ENCODE results near the gene CPXM1.
"Not testable (repeated sequence)": the region's sequence is repeated elsewhere in the genome, so short reads cannot be mapped to it uniquely, and the experiment has no call there.

Gene CPXM1

GRCh38 chr20:2836035-2836434, 35.6 kb upstream of the CPXM1 start:
- POLR2A ChIA-PET: no interaction called here

DNA sequence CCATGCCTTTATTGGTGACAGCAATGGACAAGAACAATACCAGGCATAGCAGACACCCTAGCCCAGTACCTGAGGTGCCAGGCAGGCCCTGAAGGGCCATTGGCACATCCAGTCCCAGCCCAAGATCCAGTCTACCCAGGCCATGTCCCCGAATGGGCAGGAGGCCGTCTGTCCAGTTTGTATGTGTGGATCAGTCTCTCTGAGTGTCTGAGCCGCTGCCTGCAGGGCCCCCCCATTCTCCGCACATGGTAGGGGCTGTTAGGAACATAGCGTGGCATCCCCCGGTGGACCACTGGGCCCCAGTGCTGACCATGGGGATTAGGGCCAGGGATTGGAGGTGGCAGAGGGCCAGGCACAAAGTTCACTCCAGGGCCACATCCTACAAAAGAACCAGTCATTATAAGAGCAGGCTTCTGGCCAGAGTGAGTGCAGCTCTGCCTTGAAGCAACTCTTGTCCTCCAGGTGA, 34.9 kb upstream of the CPXM1 start:
- DNase-seq (ENCODE audit: extremely low spot score): no peak
- no peak for TF ChIP-seq CTCF (IDR thresholded peaks at IDR 0.05; ENCODE audit: control extremely low read depth, extremely low read depth, low read depth, missing control alignments)
- ChIA-PET POLR2A (no interaction called here), CTCF (no interaction called here)

More at GRCh38 chr20:2836035-2836434, 35.6 kb upstream of the CPXM1 start:
- CTCF ChIA-PET: interaction anchor here (1.0 kb wide), 1 partner anchor 16 kb away, joined by 4 read pairs; no protein-coding TSS in a partner anchor
- no peak for DNase-seq (ENCODE audit: extremely low spot score)
- no peak for TF ChIP-seq CTCF (IDR thresholded peaks at IDR 0.05; ENCODE audit: control extremely low read depth, extremely low read depth, low read depth, missing control alignments)

DNA sequence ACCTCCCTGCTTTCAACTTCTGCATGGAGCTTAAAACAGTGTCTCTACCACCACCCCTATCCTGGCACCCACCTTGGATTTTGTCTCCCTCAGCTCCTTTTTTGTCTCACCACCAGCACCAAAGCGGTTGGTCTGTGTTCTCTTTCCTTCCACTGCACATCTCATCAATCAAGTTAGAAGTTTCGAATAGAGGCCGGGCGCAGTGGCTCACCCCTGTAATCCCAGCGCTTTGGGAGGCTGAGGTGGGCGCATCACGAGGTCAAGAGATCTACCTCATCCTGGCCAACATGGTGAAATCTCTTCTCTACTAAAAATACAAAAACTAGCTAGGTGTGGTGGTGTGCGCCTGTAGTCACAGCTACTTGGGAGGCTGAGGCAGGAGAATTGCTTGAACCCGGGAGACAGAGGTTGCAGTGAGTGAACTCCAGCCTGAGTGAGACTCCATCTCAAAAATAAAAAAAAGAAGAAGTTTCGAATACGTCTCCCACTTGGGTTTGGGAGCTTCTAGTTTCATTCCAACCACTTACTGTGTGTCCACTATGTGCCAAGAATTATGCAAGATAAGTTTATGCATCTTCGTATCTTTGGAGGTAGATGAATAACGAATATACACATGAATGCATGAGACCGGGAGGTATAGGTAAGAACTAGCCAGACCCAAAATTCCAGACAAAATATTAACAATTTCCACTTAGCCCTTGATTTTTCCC, 34.1 kb upstream of the CPXM1 start:
- POLR2A ChIA-PET: no interaction called here
- no peak for TF ChIP-seq CTCF (IDR thresholded peaks at IDR 0.05; ENCODE audit: control extremely low read depth, extremely low read depth, low read depth, missing control alignments)
- no peak for DNase-seq (ENCODE audit: extremely low spot score)

GRCh38 chr20:2833761-2834160, 33.3 kb upstream of the CPXM1 start:
- ChIA-PET CTCF (interaction anchor here (1.6 kb wide), 1 partner anchor 17 kb away, joined by 3 read pairs; the partner anchor contains the start of gene TMEM239), POLR2A (no interaction called here)
- no peak for DNase-seq (ENCODE audit: extremely low spot score)
- no peak for TF ChIP-seq CTCF (IDR thresholded peaks at IDR 0.05; ENCODE audit: control extremely low read depth, extremely low read depth, low read depth, missing control alignments)

More for the DNA sequence above, 34.1 kb upstream of the CPXM1 start:
- CTCF ChIA-PET: interaction anchor here (0.6 to 1.6 kb wide), 2 partner anchors 18 to 482 kb away, joined by 3 read pairs; partner anchors contain the start of gene TMEM239

GRCh38 chr20:2831206-2831605, 30.8 kb upstream of the CPXM1 start:
- DNase-seq (ENCODE audit: extremely low spot score); POLR2A ChIA-PET: not testable (repeated sequence)
- CTCF ChIA-PET: interaction anchor here (0.6 kb wide), 1 partner anchor 766 kb away, joined by 3 read pairs; no protein-coding TSS in a partner anchor

DNA sequence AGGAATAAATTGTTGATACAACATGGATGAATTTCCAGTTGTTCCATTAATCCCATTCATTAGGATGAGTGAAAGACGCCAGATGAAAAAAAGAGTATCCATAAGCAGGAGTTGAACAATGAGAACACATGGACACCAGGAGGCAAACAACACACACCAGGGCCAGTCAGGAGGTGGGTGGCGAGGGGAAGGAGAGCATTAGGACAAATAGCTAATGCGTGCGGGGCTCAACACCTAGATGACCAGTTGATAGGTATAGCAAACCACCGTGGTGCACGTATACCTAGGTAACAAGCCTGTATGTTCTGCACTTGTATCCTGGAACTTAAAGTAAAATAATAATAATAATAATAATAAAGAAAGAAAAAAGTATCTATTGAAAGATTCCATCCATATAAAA, 28.9 kb upstream of the CPXM1 start:
- DNase-seq (ENCODE audit: extremely low spot score): no peak
- ChIA-PET POLR2A (no interaction called here), CTCF (no interaction called here)
- TF ChIP-seq CTCF (IDR thresholded peaks at IDR 0.05; ENCODE audit: control extremely low read depth, extremely low read depth, low read depth, missing control alignments): no peak

DNA sequence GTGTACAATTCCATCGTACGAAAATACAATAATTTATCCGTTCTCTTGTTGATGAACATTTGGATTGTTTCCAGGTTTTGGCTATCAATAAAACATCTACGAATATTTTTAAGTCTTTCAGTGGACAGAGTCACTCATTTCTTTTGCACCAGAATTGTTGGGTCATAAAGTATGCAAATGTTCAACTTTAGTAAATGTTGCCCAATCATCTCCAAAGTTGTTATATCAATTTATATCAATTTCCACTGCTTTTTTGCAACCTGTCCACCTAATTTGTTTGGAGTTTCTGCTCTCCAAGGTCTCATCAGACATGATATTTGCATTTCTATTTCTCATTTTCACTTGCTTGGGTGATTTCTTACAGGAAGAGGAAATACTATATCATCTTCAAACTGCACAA, 26.2 kb upstream of the CPXM1 start:
- ChIA-PET POLR2A (no interaction called here), CTCF (interaction anchor here (0.9 kb wide), 2 partner anchors 12 to 83 kb away, joined by 3 to 5 read pairs; no protein-coding TSS in a partner anchor)
- no peak for TF ChIP-seq CTCF (IDR thresholded peaks at IDR 0.05; ENCODE audit: control extremely low read depth, extremely low read depth, low read depth, missing control alignments)
- DNase-seq (ENCODE audit: extremely low spot score): no peak
